Neutrophil (primary cell): Measurements from ENCODE around the gene PHYHD1.

Experiments
- H3K27ac ChIP-seq: fragments of 200-600 bp; sonication (generic); 2 replicates; pipeline ENCODE4 v1.5.1; 2016; ENCODE audit warnings: mild to moderate bottlenecking, moderate library complexity
- H3K27me3 ChIP-seq: fragments of 200-600 bp; sonication (generic); 2 replicates; pipeline ENCODE4 v1.6.0; 2016; ENCODE audit warnings: mild to moderate bottlenecking
- H3K36me3 ChIP-seq: fragments of 200-600 bp; sonication (generic); 2 replicates; pipeline ENCODE4 v1.5.1; 2017
- H3K4me1 ChIP-seq, 2 experiments: fragments of 200-600 bp in 1 of 2; sonication (generic) in 1 of 2; 1 replicate in 1 of 2; 2 replicates in 1 of 2; pipeline versions ENCODE4 v1.5.1 to v1.6.1; 2013 to 2016; ENCODE audit warnings: low read depth in 1 of 2, low read length in 1 of 2, mild to moderate bottlenecking in 1 of 2, moderate library complexity in 1 of 2; ENCODE audit not compliant: control insufficient read depth in 1 of 2, insufficient read depth in 1 of 2
- H3K4me3 ChIP-seq, 2 experiments: fragments of 200-600 bp in 1 of 2; sonication (generic) in 1 of 2; 1 replicate in 1 of 2; 2 replicates in 1 of 2; pipeline ENCODE4 v1.5.1; 2013 to 2016; ENCODE audit warnings: low read depth in 1 of 2, low read length in 1 of 2, mild to moderate bottlenecking in 1 of 2, moderate library complexity in 1 of 2
- H3K9me3 ChIP-seq: fragments of 200-600 bp; sonication (generic); 2 replicates; pipeline ENCODE4 v1.5.1; 2016
- TF ChIP-seq, protein P1 (sequence below): fragments of 200-600 bp; sonication (generic); IDR thresholded peaks from 2 replicates; pipeline ENCODE4 v1.5.1; 2016; ENCODE audit warnings: antibody characterized with exemption

PHYHD1 gene

DNA sequence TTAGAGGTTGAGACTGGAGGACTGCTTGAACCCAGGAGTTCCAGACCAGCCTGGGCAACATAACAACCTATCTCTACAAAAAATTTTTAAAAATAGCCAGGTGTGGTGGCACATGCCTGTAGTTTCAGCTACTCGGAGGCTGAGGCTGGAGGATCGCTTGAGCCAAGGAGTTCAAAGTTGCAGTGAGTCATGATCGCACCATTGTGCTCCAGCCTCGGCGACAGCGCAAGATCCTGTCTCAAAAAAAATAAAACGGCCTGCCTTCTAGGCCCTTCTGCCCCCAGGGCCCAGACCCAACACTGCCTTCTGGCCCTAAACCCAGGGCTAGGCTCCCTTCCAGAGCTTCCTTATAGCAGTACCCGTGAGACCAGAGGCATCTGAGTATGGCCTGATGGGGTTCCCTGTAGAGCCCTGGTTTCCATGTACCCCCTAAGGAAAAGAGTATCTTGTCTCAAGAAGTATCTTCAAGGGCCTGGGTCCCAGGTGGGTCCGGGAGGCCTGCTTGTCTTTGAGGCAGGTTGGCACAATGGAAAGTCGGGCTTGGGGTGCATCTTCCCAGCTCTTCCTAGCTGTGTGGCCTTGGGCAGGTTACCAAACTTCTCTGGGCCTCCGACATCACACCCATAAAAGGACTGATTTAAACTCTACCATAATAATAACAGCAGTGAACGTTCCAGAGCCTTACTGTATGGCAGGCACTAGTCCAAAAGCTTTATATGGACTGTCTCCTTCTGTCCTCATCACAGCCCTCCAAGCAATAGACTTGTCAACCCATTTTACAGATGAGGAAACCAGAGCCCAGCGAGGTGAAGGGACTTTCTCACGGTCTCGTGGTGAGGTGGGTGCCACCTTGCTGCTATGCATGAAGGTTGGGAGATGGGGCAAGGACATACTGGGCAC, 29.2 kb upstream of the PHYHD1 start:
- H3K27me3 ChIP-seq: no peaks in the 10 kb centered on the region
- TF ChIP-seq, protein P1, sequence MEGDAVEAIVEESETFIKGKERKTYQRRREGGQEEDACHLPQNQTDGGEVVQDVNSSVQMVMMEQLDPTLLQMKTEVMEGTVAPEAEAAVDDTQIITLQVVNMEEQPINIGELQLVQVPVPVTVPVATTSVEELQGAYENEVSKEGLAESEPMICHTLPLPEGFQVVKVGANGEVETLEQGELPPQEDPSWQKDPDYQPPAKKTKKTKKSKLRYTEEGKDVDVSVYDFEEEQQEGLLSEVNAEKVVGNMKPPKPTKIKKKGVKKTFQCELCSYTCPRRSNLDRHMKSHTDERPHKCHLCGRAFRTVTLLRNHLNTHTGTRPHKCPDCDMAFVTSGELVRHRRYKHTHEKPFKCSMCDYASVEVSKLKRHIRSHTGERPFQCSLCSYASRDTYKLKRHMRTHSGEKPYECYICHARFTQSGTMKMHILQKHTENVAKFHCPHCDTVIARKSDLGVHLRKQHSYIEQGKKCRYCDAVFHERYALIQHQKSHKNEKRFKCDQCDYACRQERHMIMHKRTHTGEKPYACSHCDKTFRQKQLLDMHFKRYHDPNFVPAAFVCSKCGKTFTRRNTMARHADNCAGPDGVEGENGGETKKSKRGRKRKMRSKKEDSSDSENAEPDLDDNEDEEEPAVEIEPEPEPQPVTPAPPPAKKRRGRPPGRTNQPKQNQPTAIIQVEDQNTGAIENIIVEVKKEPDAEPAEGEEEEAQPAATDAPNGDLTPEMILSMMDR: no peak
- H3K27ac ChIP-seq: no peak overlapping the region
- H3K4me1 ChIP-seq: no peaks in the 10 kb centered on the region
- H3K9me3 ChIP-seq: no peaks in the 10 kb centered on the region
- peaks cover 53% of the 10 kb centered on the region for H3K36me3 ChIP-seq
- H3K4me3 ChIP-seq: no peak overlapping the region

DNA sequence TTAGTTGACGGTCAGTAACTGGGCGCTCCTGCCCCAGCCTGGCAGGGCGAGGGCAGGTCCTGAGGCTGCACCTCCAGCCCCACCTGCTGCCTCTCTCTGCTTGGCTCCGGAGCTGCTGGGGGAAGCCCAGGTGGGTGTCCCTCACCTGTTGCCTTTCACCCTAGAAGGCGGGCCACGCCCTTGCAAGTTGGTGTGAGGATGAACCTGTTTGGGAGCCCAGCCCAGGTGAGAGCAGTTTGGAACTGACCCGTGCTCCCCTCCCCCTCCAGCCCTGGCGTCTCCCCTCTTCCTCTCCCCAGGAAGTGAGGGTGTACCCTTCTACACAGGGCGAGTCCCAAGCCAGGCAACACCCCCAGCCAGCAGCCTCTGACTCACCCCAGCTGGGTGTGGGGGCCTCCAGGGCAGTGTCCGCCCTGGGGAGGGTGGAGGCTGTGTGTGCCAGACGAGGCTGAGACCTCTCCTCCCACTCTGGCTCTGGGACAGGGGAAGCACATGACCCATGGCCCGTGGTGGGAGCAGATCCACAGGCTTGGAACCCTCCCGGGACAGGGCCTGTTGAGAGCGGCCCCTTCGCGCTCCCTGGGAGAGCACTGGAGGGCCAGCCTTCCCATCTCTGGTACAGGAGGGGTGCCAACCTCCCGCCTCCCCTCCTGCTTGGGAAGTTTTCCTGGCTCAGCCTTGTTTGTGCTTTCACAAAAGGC, 28.4 kb upstream of the PHYHD1 start:
- H3K27ac ChIP-seq: no peak overlapping the region
- no peaks in the 10 kb centered on the region for H3K4me1 ChIP-seq
- H3K36me3 ChIP-seq: peaks cover 49% of the 10 kb centered on the region
- H3K4me3 ChIP-seq: no peak overlapping the region
- TF ChIP-seq, protein P1: no peak
- no peaks in the 10 kb centered on the region for H3K27me3 ChIP-seq
- no peaks in the 10 kb centered on the region for H3K9me3 ChIP-seq

DNA sequence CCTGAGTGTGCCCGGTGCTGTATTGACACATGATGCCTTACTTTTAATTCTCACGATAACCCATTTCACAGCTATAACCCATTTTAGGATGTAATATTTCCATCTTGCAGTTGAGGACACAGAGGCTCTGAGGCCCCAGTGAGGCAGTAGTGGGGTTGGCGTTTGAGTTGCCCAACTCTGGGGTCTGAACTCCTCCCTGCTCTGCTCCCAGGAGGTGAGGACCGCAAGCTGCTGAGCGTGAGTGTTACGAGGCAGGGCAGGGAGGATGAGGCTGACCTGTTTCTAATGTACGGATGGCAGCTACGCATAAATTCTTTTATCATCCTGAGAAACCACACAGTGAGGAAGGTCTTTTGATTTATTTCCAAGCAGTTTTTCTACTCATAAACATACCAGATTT, 27.4 kb upstream of the PHYHD1 start:
- H3K4me1 ChIP-seq: no peaks in the 10 kb centered on the region
- H3K9me3 ChIP-seq: no peaks in the 10 kb centered on the region
- H3K4me3 ChIP-seq: no peak overlapping the region
- TF ChIP-seq, protein P1: no peak
- H3K36me3 ChIP-seq: peaks cover 48% of the 10 kb centered on the region
- H3K27me3 ChIP-seq: no peaks in the 10 kb centered on the region
- no peak overlapping the region for H3K27ac ChIP-seq

DNA sequence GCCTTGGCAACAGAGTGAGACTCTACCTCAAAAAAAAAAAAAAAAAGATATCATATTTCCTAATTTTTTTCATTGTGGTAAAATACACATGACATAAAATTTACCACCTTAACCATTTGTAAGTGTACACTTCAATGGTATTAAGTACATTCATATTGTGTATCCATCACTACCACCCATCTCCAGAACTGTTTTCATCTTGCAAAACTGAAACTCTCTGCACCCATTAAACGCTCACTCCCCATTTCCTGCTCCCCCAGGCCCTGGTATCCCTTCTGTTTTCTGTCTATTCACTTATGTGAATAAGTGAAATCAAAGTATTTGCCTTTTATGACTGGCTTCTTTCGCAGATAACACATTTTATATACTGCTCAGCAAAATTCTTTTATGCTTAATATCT, 26.0 kb upstream of the PHYHD1 start:
- H3K36me3 ChIP-seq: peaks cover 46% of the 10 kb centered on the region
- no peak overlapping the region for H3K27ac ChIP-seq
- H3K9me3 ChIP-seq: no peaks in the 10 kb centered on the region
- TF ChIP-seq, protein P1: no peak
- H3K4me1 ChIP-seq: no peaks in the 10 kb centered on the region
- H3K27me3 ChIP-seq: no peaks in the 10 kb centered on the region
- H3K4me3 ChIP-seq: no peak overlapping the region

DNA sequence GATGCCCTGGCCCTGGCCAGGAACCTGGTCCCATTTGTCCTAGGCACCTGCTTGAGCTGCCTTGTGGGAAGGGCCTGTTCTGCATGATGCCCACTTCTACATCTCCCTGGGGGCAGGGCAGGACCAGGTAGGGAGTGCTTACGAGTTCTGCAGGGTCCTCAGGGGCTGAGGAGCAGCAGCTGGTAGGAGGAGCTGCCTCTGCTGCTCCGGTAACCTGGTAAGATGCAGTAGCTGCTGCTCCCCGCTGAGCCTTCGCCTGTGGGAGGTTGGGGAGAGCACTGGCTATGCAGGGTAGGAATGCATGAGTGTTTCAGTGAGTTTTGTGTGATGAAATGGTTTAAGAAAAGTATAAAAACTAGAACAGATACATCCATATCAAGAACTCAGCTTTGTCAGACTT, 25.2 kb upstream of the PHYHD1 start:
- Histone ChIP-seq H3K27ac (no peak overlapping the region), H3K4me3 (no peak overlapping the region), H3K27me3 (no peaks in the 10 kb centered on the region), H3K9me3 (no peaks in the 10 kb centered on the region), H3K4me1 (no peaks in the 10 kb centered on the region), H3K36me3 (peaks cover 41% of the 10 kb centered on the region)
- TF ChIP-seq, protein P1: no peak
